Common myeloid progenitor, CD34-positive (primary cell): ENCODE results near the gene MPZL1.
A peak's percentile ranks its signal among the peaks of the same experiment; 100 is the strongest.

Experiments
- CTCF ChIA-PET: fragments of 350-600 bp; sonication (Branson Sonifier 250); formaldehyde crosslinking; loops from one replicate; lab custom pipeline; 2021; ENCODE audit warnings: antibody characterized with exemption; lab: Charles Lee
- POLR2A ChIA-PET: fragments of 350-600 bp; sonication (Branson Sonifier 250); formaldehyde crosslinking; loops from one replicate; lab custom pipeline; 2021; ENCODE audit warnings: antibody characterized with exemption; lab: Charles Lee
- DNase-seq, 3 donors: peaks; one replicate each; pipeline versions ENCODE4 v3.0.0 to v3.0.0-alpha.2; 2013
- H3K27ac ChIP-seq, 2 experiments: 1 replicate in 1 of 2; 2 replicates in 1 of 2; pipeline ENCODE4 v1.7.0; 2013; ENCODE audit warnings: inconsistent platforms in 2 of 2, low read length in 2 of 2, mild to moderate bottlenecking in 2 of 2, low read depth in 1 of 2, moderate library complexity in 1 of 2; ENCODE audit not compliant: severe bottlenecking in 2 of 2, insufficient read depth in 1 of 2, poor library complexity in 1 of 2
- H3K27me3 ChIP-seq, 5 experiments: replicated peaks in 2 of 5; 1 replicate in 3 of 5; 2 replicates in 2 of 5; pipeline versions ENCODE4 v1.6.1 to v1.7.0; 2013; ENCODE audit warnings: low read length in 4 of 5, mild to moderate bottlenecking in 2 of 5, moderate library complexity in 2 of 5, inconsistent platforms in 1 of 5; ENCODE audit not compliant: insufficient read depth in 5 of 5, control insufficient read depth in 4 of 5
- H3K36me3 ChIP-seq, 4 experiments: 1 replicate in 2 of 4; 2 replicates in 2 of 4; pipeline versions ENCODE4 v1.6.1 to v1.7.0; 2013; ENCODE audit warnings: low read length in 3 of 4, control low read depth in 1 of 4, mild to moderate bottlenecking in 1 of 4; ENCODE audit not compliant: control insufficient read depth in 4 of 4, insufficient read depth in 4 of 4
- H3K4me1 ChIP-seq, 4 experiments: 1 replicate in 3 of 4; 2 replicates in 1 of 4; pipeline versions ENCODE4 v1.6.1 to v1.7.1; 2013; ENCODE audit warnings: low read length in 3 of 4, mild to moderate bottlenecking in 3 of 4, control low read depth in 1 of 4, inconsistent platforms in 1 of 4, moderate library complexity in 1 of 4; ENCODE audit not compliant: control insufficient read depth in 4 of 4, insufficient read depth in 4 of 4; ENCODE audit errors: control extremely low read depth in 1 of 4
- H3K4me3 ChIP-seq, 7 experiments: 1 replicate in 4 of 7; 2 replicates in 3 of 7; pipeline versions ENCODE4 v1.5.1 to v1.7.0; 2013; ENCODE audit warnings: mild to moderate bottlenecking in 7 of 7, low read length in 6 of 7, moderate library complexity in 6 of 7, inconsistent platforms in 2 of 7, low read depth in 2 of 7, control low read depth in 1 of 7; ENCODE audit not compliant: insufficient read depth in 4 of 7, control insufficient read depth in 1 of 7; ENCODE audit errors: extremely low read depth in 1 of 7
- H3K9me3 ChIP-seq, 5 experiments: 1 replicate in 4 of 5; 2 replicates in 1 of 5; pipeline versions ENCODE4 v1.6.1 to v1.7.1; 2013; ENCODE audit warnings: low read length in 4 of 5, mild to moderate bottlenecking in 2 of 5, inconsistent platforms in 1 of 5, low read depth in 1 of 5, moderate library complexity in 1 of 5; ENCODE audit not compliant: control insufficient read depth in 4 of 5, insufficient read depth in 2 of 5; ENCODE audit errors: control extremely low read depth in 1 of 5
- WGBS: methylation state at CpG from one replicate; pipeline ENCODE4 v1.1.5; 2013; ENCODE audit not compliant: insufficient coverage; 5-methylcytosine and 5-hydroxymethylcytosine counted together

The MPZL1 gene

DNA sequence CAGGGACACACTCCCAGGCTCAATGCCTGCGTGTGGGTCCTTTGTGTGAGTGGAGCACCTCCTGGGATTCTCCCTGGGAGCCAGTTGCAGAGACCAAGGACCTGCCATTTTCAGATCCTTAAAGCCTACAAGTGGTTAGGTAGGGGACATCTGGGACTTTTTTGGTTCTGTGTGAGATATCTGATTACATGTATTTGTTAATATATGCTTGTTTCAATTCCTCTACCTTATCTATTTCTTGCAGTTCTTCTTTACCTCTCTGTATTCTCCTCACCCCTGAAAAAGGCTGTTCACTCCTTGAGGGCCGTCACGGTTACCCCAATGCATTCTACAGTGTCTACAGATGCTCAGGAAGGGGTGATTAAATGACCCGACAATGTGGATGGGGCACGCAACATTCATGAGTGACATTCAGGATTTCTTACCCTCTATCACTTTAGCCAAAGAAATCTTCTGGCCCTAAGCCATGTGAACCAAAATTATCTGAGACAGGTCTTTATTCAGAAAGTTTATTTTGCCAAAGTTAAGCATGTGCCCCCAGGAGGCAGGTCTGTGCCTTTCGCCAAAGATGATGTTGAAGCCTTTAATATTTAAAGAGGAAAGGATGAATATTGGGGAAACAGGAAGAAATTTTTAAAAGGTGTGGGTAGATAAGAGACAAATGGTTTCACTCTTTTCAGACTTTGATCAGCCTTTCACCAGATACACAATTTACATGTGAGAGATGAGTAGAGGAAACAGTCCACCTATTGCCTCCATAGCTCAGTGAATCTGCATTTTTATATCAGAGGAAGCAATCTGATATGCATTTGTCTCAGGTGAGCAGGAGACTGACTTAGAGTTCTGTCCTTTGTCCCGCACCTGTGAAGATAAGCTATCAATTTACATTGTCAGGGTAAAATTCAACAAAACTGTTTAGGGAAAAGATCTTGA, 44.6 kb upstream of the MPZL1 start:
- H3K36me3 ChIP-seq = peaks cover 22 to 80% (median 54%) of the 10 kb centered on the region in 4 experiments
- peak in 1 of 3 donors; percentile 19 for DNase-seq
- 100% methylated on average over 1 of the region's 7 CpGs for whole genome bisulfite sequencing
- H3K4me3 ChIP-seq = no peak overlapping the region
- POLR2A ChIA-PET = interaction anchor here (1.0 kb wide), 1 partner anchor 76 kb away, joined by 3 read pairs; no protein-coding TSS in a partner anchor
- peaks cover 3 to 15% (median 4%) of the 10 kb centered on the region in 4 experiments for H3K4me1 ChIP-seq
- H3K27ac ChIP-seq = peak overlapping the region in 1 of 2 experiments; percentile 44
- H3K9me3 ChIP-seq = no peaks in the 10 kb centered on the region
- CTCF ChIA-PET = interaction anchor here (0.8 to 2.6 kb wide), 8 partner anchors 9 to 129 kb away, joined by 3 to 19 read pairs (median 4); no protein-coding TSS in a partner anchor
- no peaks in the 10 kb centered on the region for H3K27me3 ChIP-seq

DNA sequence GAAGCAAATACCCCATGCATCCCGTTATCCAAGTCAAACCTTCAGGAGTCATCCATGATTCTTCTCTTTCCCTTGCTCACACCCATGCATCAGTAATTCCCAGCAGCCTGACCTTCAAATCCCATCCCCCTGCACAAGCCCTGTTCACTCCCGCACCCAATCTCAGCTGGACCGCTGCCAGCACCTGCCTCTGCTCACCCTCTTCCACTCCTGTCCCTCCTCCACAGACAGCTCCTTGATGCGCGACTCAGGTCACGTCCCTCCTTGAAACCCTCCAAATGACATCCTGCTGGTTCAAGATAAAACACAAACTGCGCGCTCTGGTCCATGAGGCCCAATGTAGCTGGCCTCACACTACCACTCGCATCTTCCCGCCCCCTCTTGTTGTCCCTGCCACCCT, 43.4 kb upstream of the MPZL1 start:
- POLR2A ChIA-PET = interaction anchor here (1.0 kb wide), 1 partner anchor 77 kb away, joined by 3 read pairs; no protein-coding TSS in a partner anchor

DNA sequence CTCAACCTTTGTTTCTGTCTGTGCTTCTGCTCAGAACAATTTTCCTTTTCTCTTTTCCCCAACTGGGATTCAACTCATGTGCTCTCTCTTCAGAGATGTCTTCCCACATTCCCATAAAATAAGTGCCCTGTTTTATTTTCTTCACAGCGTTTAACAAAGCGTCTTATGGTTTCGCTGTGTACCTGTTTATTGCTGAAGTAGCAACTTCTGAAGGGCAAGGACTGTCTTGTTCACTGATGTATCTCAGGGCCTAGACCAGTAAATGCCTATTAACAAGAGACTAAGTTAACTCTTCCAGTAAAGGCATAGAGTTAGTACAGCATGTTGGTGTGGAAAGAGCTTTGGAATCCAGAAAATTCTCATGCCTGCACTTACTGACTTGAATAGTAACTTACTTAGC, 42.9 kb upstream of the MPZL1 start:
- H3K9me3 ChIP-seq = no peaks in the 10 kb centered on the region
- peaks cover 29 to 79% (median 51%) of the 10 kb centered on the region in 4 experiments for H3K36me3 ChIP-seq
- ChIA-PET POLR2A (no interaction called here), CTCF (interaction anchor here (1.9 to 2.6 kb wide), 3 partner anchors 9 to 78 kb away, joined by 8 to 19 read pairs (median 12); no protein-coding TSS in a partner anchor)
- H3K4me1 ChIP-seq = peaks cover 3 to 15% (median 4%) of the 10 kb centered on the region in 4 experiments
- H3K4me3 ChIP-seq = no peak overlapping the region
- WGBS = 100% methylated on average over 2 of the region's 3 CpGs
- DNase-seq = no peak
- H3K27ac ChIP-seq = peak overlapping the region in 1 of 2 experiments; percentile 38
- H3K27me3 ChIP-seq = no peaks in the 10 kb centered on the region

More for the DNA sequence above, 43.4 kb upstream of the MPZL1 start:
- no peaks in the 10 kb centered on the region for H3K9me3 ChIP-seq
- H3K27me3 ChIP-seq = no peaks in the 10 kb centered on the region
- CTCF ChIA-PET = interaction anchor here (1.3 to 2.6 kb wide), 4 partner anchors 9 to 78 kb away, joined by 3 to 19 read pairs (median 10); no protein-coding TSS in a partner anchor
- H3K27ac ChIP-seq = no peak overlapping the region
- peaks cover 27 to 79% (median 52%) of the 10 kb centered on the region in 4 experiments for H3K36me3 ChIP-seq
- DNase-seq = no peak
- 96% methylated on average over 10 of the region's 10 CpGs for WGBS
- peaks cover 3 to 15% (median 4%) of the 10 kb centered on the region in 4 experiments for H3K4me1 ChIP-seq
- H3K4me3 ChIP-seq = no peak overlapping the region

DNA sequence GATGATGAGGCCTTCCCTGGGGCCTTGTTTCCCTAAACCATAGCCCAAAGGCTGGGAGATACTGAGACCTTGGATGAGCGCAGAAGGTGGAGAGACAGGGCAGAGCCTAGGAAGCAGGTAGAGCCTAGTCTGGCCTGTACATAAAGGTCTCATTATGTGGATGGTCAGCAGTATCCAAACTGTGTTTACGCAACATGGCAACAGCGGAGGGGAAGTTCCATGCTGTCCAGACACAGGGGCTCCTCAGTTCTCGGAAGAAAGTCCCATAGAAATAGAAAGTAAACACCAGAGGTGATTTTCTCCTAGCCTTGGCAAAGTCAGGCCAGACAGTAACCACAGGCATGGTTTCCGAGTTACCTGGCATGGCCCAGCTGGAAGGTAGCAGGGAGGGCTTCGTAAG, 42.1 kb upstream of the MPZL1 start:
- Histone ChIP-seq H3K36me3 (peaks cover 31 to 79% (median 48%) of the 10 kb centered on the region in 4 experiments), H3K27me3 (no peaks in the 10 kb centered on the region), H3K4me1 (peaks cover 3 to 15% (median 4%) of the 10 kb centered on the region in 4 experiments), H3K27ac (peak overlapping the region in 1 of 2 experiments; percentile 38), H3K4me3 (no peak overlapping the region), H3K9me3 (no peaks in the 10 kb centered on the region)
- ChIA-PET POLR2A (no interaction called here), CTCF (interaction anchor here (1.0 to 2.6 kb wide), 3 partner anchors 29 to 79 kb away, joined by 4 to 13 read pairs (median 12); no protein-coding TSS in a partner anchor)
- DNase-seq = no peak
- 98% methylated on average over 6 of the region's 6 CpGs for WGBS

DNA sequence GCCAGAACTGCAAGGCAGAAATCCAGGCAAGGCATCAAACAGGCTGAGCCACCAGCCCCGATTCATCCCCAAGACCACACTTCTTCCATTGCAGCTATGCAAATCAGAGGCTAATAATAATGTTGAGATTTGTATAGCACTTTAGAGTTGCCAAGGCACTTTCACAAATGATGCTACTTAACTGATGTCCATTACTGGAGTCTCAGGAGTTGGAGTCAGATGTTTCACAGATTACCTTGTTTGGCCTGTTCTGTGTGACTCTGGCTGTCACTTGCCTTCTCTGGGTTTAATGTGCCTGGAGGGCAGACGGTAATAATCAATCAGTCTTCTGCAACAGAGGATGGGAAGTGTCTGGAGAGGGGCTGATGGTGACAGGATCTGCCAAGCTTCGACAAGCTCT, 40.8 kb upstream of the MPZL1 start:
- CTCF ChIA-PET = interaction anchor here (0.7 to 2.2 kb wide), 7 partner anchors 16 to 123 kb away, joined by 3 to 13 read pairs (median 3); no protein-coding TSS in a partner anchor
- no peaks in the 10 kb centered on the region for H3K27me3 ChIP-seq
- 100% methylated on average over 1 of the region's 3 CpGs for WGBS
- peaks cover 3 to 12% (median 4%) of the 10 kb centered on the region in 4 experiments for H3K4me1 ChIP-seq
- no peak overlapping the region for H3K4me3 ChIP-seq
- DNase-seq = no peak
- peaks cover 35 to 84% (median 55%) of the 10 kb centered on the region in 4 experiments for H3K36me3 ChIP-seq
- POLR2A ChIA-PET = no interaction called here
- no peaks in the 10 kb centered on the region for H3K9me3 ChIP-seq
- H3K27ac ChIP-seq = peak overlapping the region in 1 of 2 experiments; percentile 52

DNA sequence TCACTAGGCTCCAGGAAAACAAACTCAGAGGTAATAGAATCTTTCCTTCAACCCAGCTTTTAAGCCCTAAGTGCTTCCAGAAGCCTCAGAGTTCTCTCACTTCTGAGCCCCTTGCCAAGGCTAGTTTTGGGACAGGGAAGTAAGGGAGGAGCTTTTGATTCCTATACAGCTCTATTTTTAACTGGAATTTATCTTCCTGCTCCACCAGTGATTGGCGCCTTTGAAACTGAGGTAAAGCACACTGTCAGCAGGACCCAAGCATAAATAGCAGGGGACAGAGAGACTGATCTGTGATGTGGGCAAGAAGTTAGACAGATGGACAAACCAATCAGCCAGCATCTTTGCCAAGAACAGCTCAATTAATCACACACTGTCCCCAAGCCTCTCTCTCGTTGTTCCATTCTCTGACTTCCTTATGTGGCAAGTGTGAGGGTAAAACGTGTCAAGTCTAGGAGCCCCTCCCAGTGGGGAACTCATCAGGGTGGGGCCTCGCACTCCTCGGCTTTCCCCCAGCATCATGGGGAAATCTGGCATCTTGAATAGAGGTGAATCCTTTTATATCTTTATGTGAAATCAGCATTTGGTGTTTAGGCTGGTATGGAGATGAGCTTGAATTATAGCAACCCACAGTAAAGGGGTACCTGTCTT, 40.2 kb upstream of the MPZL1 start:
- POLR2A ChIA-PET = no interaction called here
- H3K4me3 ChIP-seq = no peak overlapping the region
- CTCF ChIA-PET = interaction anchor here (0.6 to 2.2 kb wide), 6 partner anchors 16 to 124 kb away, joined by 3 to 13 read pairs (median 3); no protein-coding TSS in a partner anchor

More for the DNA sequence above, 40.2 kb upstream of the MPZL1 start:
- peak overlapping the region in 1 of 2 experiments; percentile 4 for H3K27ac ChIP-seq
- no peaks in the 10 kb centered on the region for H3K9me3 ChIP-seq
- H3K36me3 ChIP-seq = peaks cover 31 to 84% (median 55%) of the 10 kb centered on the region in 4 experiments
- WGBS = 100% methylated on average over 1 of the region's 5 CpGs
- no peak for DNase-seq
- H3K4me1 ChIP-seq = peaks cover 3 to 7% (median 4%) of the 10 kb centered on the region in 4 experiments
- H3K27me3 ChIP-seq = no peaks in the 10 kb centered on the region
